ENCODE measurements around the gene TMEM138.

TMEM138 gene

DNA sequence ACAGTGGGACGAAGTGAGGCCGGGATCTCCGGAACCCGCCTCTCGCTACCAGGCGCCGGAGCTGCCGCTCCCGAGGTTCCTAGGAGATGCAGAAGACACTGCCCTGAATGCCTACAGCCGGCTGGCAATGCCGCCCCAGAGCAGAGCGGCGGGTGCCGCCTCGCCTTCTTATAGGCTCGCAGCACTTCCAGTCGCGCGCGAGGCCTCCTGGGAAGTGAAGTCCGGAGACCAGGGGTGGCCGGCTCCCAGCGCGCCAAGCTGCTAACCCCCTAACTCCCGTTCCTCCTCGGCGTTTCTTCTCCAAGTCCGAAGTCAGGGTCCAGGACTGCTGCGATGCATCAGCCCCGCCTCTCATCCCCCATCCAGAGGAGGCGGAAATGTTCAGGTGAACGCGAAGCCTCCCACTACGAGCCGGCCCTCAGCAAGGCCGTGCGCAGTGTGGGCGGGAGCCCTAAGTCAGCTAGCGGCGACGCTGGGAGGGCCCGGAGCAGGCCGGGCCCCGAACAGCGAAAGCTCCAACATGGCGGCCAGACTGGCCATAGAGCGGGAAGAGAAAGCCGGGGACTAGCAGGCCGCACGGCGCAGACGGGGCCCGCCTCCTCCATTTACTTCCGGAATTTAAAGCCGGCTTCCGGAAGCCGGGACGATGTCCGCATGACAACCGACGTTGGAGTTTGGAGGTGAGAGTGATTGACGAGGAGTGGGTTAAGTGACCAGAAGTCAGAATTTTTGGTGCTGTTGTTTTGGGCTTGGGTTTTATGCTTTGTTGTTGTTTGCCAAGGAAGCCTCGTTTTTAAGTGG, at the start of gene TMEM138, which contains the start of gene CYB561A3:
Gene TMEM138 (plus strand): TSS at position 634 of the 801 bp plus-strand sequence. CDS start 2,017 bp downstream, outside the sequence.
Gene CYB561A3 (minus strand): TSS at position 142 of the 801 bp plus-strand sequence. CDS start 5,169 bp downstream, outside the sequence.
- DNase-seq (ENCODE audit: low spot score) (peak; percentile 81), FAIRE-seq (no peak)

DNA sequence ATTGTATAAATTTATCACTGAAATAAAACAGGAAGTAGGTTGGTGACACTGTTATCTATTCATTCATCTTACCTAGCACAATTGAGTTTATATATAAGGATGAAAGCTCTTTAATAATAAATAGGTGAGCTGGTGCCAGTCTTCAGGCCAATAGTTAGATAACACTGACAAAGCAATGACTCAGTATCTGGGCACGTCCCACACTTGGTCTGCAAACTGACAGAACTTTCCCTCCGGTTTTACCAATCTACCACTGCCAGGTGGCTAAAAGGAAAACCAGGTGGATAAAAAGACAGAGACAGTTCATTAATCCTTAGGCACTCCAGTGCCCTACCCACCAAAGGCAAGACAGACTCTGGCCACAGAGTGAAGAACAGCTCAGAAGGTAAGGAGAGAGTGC, 46.9 kb upstream of the TMEM138 start:
- DNase-seq (ENCODE audit: low spot score) (no peak), FAIRE-seq (no peak)

DNA sequence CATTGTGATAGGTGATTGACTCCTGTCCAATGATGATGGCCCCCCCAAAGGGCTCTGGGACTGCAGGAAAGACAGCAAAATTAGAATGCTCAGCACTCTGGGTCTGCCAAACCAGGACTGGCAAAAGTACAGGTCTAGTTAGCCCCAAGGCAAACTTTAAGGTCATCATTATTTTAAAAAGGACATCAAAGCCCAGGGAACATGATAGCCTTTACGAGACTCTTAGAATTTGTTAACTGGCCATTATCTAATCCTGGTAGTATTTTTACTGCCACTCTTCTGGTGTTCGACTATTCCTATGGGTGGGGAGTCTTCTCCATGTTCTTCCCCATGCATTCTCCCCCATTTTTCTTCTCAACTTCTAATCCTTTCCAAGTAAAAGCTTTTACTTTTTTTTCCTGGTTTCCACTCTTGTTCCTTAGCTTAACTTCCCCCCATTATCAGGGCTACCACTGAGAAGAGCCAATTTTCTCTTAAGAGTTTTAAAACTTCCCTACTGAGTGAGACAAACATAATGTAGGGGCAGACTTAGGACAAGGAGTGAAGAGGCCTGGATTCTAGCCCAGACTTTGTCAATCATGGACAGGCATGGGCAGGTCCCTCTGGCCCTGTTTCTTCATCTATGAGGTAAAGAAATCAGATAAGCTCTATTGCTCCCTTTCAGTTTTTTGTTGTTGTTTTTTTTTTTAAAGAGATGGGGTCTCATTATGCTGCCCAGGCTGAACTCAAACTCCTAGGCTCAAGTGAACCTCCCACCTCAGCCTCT, 36.3 kb upstream of the TMEM138 start:
- no peak for FAIRE-seq

DNA sequence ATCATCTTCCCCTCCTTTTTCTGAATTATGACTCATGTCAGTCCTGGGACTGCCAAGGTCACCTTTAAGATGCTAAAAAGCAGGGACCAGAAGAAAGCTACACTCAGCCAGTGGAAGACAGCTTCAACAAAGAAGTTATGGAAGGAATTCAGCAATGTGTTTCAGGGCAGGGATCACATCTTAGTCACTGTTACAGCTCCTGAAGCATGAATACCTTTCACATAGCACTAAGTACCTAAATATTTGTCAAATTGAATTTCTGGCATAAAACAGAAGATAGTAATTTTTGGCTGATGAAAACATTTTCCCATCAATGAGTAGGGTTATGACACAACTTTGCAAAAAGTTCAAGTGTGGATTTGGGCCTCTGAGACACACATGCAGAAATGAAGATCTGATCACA, 34.5 kb upstream of the TMEM138 start:
- FAIRE-seq: no peak
- no peak for DNase-seq (ENCODE audit: low spot score)

More for the DNA sequence above, 36.3 kb upstream of the TMEM138 start:
- DNase-seq (ENCODE audit: low spot score): no peak

DNA sequence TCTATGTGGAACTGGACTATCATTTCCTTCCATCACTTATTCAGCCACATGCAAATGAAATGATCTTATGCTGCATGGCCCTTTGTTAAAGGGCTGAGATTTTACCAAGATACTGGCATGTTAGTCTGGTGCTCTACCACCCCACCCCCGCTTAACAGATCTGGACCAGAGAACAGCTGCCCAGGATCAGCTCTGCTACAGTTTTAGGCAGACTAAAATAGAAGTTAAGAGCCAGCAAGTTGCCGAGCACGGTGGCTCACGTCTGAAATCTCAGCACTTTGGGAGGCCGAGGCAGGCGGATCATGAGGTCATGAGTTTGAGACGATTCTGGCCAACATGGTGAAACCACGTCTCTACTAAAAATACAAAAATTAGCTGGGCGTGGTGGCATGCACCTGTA, 33.8 kb upstream of the TMEM138 start:
- no peak for DNase-seq (ENCODE audit: low spot score)
- FAIRE-seq: no peak

DNA sequence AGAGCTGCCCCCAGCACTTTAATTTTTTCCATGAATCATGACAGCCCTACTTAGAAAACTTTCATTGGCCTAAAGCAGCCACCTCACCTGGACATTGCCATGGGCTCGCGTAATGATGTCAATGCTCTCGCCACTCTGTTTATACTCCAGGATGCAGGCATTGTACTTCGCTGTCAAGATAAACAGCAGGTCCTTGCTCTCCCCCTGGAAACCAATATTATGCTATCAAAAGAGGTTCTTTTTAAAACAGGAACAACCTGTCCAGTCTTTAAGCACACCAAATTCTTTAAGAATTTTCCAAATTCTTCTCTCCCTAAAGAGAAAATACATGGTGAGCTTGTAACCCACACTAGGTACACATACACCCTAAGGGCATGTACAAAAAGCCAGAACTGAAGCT, 32.3 kb upstream of the TMEM138 start:
- DNase-seq (ENCODE audit: low spot score): no peak
- FAIRE-seq: no peak

DNA sequence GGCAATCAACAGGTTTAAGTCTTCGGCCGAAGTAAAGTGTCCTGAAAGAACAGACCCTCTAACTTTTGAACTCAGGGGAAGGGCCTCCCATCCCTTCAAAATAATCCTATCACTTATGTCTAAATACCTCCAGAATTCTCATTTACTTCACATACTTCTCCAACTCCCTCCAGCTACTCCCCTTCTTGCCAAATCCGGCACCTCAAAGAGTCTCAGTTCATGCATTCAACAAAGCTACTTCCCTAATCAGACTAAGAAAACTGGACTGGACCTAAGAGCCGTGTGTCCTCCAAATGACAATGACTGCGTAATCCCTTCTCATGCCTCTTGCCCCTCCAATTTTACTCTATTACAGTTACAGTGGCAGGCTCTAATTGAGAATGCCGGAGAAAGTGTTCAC, 30.5 kb upstream of the TMEM138 start:
- no peak for DNase-seq (ENCODE audit: low spot score)
- no peak for FAIRE-seq

DNA sequence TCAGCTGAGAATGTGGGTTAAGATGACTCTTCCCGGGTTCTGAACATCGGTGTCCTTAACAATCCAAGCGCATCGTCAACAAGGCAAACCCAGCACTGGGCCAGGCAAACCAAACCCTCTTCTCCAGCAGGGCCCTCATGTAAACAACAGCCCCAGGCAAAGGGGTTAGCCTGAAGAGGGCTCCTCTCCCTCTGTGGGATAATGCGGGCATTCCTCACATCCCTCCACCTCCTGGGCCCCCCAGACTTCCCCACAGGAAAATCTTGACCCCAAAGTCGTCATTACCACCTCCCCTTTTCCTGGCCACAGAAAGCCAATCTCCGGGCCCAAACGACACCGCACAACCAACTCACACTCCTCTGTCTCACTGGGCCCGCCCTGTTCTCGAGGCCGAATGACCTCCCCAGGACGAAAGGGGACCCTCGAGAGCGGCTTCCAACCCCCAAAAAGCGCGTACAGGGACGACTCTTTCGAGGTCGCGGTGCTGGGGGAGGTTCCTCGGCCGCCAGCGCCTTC, 29.8 kb upstream of the TMEM138 start:
- FAIRE-seq (no peak), DNase-seq (ENCODE audit: low spot score) (no peak)

DNA sequence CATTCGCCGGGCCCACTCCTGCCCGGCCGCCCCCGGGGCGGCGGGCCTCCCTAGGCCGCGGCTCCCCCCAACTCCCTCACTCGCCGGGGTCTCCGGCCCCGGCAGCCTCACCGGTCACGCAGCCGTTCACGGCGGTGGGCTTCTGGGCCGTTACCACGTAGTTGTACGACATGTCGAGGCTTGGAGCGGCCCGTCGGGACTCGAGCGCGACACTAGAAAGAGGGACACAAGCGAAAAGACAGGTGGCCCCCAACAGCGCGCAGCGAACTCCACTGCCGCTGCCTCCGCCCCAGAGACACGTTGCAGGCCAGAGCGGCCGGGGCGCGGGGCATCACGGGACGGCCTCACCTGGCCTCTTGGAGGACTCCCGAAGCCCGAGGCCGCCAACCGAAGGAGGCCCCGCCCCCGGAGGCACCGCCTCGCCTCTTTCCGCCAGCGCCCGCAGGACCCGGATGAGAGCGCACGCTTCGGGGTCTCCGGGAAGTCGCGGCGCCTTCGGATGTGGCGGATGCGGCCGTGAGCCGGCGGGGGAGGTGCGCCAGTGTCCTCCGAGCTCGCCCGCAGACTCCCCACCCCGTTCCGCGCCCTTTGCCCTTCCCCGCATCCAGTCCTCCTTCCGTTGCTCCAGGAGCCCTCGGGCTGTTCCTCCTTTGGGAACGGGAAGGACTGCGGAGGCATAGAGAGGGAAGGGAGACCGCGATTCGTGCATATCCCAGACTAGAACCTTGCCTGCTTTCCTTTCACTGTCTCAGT, 29.2 kb upstream of the TMEM138 start, which contains the start of the genes DDB1 and TKFC:
Gene DDB1 (minus strand): TSS at position 309 of the 753 bp plus-strand sequence. CDS start 137 bp downstream, at position 172.
Gene TKFC (plus strand): TSS at position 432 of the 753 bp plus-strand sequence. CDS start 1,501 bp downstream, outside the sequence.
- DNase-seq (ENCODE audit: low spot score) (peak; percentile 71), FAIRE-seq (no peak)

DNA sequence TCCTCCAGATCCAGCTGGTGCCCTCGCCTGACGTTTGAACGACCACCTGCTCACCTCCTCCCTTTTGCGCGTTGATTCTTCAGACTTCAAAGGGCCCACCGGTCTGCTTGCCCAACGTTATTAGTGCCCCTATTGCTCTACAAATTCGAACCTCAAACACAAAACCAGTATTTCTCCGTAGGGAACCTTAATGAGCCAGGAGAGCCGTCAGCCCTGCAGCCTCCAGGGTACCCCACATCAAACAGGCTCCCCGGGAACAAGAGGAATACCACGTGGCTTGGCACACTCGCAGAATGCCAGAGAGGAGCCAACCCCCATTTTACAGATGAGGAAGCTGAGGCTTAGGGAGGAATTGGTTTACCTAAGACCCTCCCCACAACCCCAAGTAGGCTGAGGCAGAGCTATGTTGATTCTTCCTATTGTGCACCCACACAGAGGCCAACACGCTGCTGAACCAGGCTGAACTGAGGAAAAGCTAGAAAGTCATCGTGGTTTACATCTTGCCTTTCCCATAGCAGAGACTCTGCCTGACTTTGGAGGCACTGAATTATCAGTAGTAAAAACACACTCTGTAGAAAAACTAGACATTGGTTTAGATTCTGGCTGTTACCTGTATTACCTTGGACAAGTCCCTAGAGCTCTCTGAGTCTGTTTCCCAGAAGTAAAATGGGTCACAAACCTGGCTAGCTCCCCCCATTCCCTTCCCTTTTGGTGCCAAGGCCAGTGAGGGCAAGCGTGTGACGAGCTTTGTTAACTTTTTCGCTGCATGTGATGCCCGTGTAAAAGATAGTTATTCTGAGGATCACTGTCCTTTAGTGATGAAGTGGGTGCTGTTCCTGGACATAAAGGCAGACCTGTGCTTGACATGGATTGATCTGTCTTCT, 28.4 kb upstream of the TMEM138 start:
- DNase-seq (ENCODE audit: low spot score) (no peak), FAIRE-seq (no peak)

DNA sequence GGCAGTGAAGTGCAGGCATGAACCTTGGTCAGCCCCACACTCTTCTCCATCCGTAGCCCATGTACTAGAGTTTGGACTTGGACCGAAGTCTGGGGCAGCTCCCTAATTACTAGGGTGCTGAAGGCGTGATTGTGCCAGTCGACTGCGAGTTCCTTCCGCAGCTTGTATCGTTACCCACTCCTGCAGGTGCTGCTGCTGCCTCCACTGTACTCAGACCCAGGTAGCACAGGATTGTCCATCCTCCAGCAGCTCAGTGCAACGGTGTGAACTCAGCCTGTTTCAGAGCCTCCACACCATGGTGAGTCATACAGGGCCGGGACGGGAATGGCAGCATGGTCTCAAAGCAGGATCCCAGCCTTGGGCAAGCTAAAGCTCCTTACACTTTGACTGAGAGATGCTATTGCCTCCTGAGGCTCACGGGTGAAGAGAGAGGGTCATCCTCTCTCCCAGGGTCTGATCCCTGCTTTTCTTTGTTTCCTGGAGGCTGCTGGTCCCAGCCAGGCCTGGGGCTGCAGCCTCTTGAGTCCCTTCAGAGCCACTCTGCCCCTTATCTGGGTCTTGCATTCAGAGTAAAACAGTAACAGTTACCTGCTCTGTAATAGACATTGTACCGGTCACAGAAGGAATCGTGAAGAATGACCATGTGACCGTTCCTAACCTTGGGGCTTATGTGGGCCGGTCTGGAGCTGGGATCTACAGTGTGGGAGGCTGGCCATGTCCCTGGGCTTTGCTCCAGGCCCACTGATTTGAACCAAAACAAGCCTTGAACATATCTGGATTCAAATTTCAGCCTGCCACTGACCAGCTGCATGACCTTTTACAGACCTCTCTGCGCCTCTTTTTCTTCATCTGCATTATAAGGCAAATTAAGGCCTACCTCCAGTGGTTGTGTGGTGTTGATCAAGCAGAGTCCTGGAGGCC, 27.5 kb upstream of the TMEM138 start:
- DNase-seq (ENCODE audit: low spot score) (no peak), FAIRE-seq (no peak)

DNA sequence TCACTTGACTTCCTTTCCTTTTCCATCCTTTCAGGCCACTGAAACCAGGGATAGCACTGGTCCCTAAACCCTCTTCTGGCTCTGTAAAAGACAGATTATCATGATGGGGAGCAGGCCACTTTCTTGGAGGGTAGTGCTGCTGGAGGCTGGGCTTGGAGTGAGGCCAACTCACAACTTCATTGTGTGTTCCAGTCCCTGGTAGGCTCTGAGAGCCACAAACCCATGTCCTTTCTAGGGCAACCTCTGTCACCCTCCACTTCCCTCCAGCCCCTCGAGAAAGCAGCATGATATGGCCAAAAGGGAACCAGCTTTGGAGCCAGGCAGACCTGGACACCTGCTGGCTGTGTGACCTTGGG, 26.8 kb upstream of the TMEM138 start:
- FAIRE-seq: no peak
- no peak for DNase-seq (ENCODE audit: low spot score)

DNA sequence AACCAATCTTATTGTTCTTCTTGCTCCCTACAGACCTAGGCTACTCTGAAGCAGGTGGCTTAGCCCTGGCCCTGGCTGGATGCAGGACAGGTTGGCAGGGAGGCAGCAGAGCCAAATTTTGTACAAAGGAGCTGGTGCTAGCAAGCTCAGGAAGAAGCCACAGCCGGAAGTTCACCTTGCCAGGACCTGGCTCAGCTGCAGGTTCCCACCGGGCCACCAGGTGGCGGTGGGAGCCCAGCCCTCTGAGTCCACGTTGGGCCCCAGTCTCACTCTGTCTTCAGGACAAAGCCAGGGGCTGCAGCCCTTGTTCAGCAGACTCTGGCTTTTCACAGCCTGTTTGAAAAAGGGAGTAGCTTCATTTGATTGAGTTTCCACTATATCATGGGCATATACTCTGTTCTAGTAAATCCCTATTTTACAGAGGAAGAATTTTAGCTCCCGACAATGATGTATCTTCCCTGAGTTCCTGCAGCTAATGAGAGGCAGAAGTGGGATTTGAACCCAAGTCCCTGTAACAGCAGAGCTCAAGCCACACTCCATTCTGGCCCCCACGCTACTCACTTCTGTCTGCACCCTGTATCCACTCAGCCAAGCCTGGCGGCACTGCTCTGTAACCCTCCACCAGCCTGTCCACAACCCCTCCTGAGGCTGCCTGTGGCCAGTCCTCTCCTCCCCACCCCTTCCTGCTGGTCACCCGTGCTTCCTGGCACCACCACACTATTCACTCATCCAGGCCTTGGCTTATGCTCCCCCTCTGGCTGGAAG, 25.8 kb upstream of the TMEM138 start:
- FAIRE-seq (no peak), DNase-seq (ENCODE audit: low spot score) (peak; percentile 47)

DNA sequence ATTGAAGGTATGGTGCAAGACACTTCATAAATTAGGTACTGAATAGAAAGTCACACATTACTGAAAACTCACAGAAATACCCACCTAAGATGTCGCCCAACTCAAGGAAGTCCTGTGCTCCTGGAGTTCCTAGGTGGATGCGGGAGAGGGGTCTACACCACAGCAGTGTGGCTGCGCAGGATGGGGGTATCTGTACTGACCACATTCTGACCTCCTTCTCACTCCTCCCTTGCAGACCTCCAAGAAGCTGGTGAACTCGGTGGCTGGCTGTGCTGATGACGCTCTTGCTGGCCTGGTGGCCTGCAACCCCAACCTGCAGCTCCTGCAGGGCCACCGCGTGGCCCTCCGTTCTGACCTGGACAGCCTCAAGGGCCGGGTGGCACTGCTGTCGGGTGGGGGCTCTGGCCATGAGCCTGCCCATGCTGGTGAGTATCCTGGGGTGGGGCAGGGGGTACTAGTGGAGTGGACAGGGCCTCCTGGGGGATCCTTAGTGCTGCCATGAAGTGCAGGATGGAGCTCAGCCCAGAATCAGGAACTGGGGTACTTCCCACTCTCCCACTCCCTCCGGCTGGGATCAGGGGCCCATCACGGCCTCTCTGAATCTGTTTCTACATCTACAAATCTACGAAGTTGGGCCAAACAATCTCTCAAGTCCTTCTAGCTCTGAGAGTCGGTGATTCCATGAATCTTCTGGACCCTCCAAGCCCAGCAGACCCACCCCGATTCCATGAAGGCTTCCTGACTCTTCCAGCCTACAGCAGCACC, 24.3 kb upstream of the TMEM138 start:
- DNase-seq (ENCODE audit: low spot score) (no peak), FAIRE-seq (no peak)

DNA sequence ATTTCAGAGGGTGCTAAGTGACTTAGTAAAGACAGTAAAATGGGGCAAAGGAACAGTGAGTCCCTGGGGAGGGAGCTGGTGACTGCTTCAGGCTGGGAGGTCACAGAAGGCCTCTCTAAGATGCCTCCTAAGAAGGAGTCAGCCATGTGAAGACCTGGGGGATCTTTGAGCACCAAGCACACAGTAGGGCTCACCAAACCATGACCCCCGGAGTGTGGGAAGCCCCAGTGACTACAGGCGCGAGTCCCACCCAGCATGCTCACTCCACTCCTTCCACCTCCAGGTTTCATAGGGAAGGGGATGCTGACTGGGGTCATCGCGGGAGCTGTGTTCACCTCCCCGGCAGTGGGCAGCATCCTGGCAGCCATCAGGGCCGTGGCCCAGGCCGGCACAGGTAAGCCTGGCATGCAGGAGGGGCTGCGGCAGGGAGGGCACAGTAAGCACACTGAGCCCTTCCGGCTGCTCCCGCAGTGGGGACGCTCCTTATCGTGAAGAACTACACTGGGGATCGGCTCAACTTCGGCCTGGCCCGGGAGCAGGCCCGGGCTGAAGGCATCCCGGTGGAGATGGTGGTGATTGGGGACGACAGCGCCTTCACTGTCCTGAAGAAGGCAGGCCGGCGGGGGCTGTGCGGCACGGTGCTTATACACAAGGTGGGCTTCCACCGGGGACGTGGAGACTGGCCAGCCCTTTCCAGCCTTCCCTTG, 23.2 kb upstream of the TMEM138 start:
- DNase-seq (ENCODE audit: low spot score) (no peak), FAIRE-seq (no peak)

DNA sequence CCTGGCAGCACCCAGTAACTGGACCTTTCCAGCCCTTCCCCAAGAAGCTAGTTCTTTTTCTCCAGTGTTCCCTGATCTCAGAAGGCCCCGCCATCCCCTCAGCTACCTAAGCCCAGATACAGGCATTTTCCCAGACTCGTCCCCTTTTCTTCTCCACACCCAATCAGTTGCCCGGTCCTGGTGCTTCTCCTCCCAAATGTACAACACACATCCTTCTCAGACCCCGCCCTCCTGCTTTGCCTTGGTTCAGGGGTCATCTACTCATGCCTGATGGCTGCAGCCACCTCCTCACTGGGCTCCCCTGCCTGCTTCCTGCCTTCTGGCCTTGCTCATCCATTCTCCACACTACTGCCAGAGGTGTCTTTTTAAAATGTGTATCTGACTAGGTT, 22.7 kb upstream of the TMEM138 start:
- DNase-seq (ENCODE audit: low spot score) (no peak), FAIRE-seq (no peak)

DNA sequence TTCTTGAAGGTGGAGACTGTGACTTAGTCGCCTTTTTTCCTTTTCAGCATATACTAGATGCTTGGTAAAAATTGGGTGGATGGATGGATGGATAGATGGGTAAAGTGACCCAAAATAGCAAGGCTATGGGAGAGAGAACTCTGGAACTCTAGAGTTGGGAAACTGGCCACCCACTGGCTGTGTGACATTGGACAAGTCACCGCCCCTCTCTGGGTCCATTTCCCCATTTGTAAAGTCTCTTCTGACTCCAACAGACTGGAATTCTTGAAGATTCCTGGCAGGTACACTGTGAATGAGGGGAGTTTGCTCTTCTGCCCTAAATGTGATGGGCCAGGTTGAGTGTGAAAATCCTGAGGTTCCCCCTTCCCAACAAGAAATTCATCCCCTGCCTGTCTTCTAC, 21.2 kb upstream of the TMEM138 start:
- DNase-seq (ENCODE audit: low spot score) (no peak), FAIRE-seq (no peak)
